ENCODE measurements around the gene CDO1. TPM values are rescaled to one million over a fixed set of nuclear protein-coding genes. Genes with fewer than 3 reads are reported as not detected.

Gene CDO1
- total and polyA plus RNA-seq, 2 experiments from 2014 or later: 24.5 to 29.2 TPM

DNA sequence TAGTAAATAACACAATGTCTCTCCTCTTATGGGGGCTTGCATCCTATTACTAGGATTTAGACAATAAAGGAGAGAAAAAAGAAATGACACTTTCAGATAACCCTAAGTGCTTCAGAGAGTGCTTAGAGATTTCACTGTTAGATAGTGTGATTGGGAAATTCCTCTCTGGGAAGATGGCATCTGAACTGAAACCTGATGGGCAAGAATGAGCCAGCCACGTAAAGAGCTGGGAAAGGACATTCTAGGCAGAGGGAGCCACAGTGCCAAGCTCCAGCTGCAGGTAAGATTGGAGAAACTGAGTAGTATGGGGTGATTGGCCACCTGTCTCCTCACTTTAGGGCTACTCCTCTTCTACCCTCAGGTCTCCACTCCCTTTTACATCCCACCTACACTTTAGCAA lies 14.5 kb downstream of the CDO1 start:
- H3K4me1 ChIP-seq (ENCODE audit: insufficient read depth): peaks cover 8% of the 10 kb centered on the region
- TF ChIP-seq REST (IDR thresholded peaks at IDR 0.05; ENCODE audit: unreplicated experiment): no peak
- no peak for TF ChIP-seq ZNF331 (CRISPR knock-in tag; IDR thresholded peaks at IDR 0.05; ENCODE audit: low read depth)
- TF ChIP-seq CREB1 (CRISPR knock-in tag; IDR thresholded peaks at IDR 0.05; ENCODE audit: low read depth): no peak
- TF ChIP-seq JUNB (IDR thresholded peaks at IDR 0.05; ENCODE audit: unreplicated experiment): no peak
- TF ChIP-seq ZNF462 (CRISPR knock-in tag; IDR thresholded peaks at IDR 0.05): no peak
- TF ChIP-seq ZNF114 (CRISPR knock-in tag; IDR thresholded peaks at IDR 0.05): no peak
- TF ChIP-seq EZH2 (IDR thresholded peaks at IDR 0.05; ENCODE audit: low read depth, unreplicated experiment): no peak
- no peak for TF ChIP-seq ETS1 (IDR thresholded peaks at IDR 0.05)
- no peak for TF ChIP-seq EZH2phosphoT487 (IDR thresholded peaks at IDR 0.05; ENCODE audit: unreplicated experiment)
- no peak for TF ChIP-seq CTCF (conservative IDR thresholded peaks at IDR 0.05; ENCODE audit: low read depth in 2 of 2)
- TF ChIP-seq NANOG (IDR thresholded peaks at IDR 0.05; ENCODE audit: borderline replicate concordance): no peak
- TF ChIP-seq POLR2AphosphoS5 (IDR thresholded peaks at IDR 0.05; ENCODE audit: low read depth): no peak
- TF ChIP-seq STAT1 (IDR thresholded peaks at IDR 0.05; ENCODE audit: unreplicated experiment): no peak
- no peaks in the 10 kb centered on the region for H3K36me3 ChIP-seq (ENCODE audit: insufficient read depth)
- H3K79me2 ChIP-seq (replicated peaks; ENCODE audit: insufficient read depth): no peaks in the 10 kb centered on the region
- H2AFZ ChIP-seq: no peak overlapping the region
- H4K20me1 ChIP-seq (replicated peaks; ENCODE audit: insufficient read depth): no peaks in the 10 kb centered on the region
- no peak overlapping the region for H3K4me2 ChIP-seq
- Mint-ChIP-seq H3K4me3 (no peak overlapping the region), H3K4me1 (peaks cover 9% of the 10 kb centered on the region), H3K27ac (no peak overlapping the region), H3K9me3 (no peaks in the 10 kb centered on the region), H3K36me3 (ENCODE audit: low read depth) (peaks cover 17% of the 10 kb centered on the region; the same call in 2 of the 3 replicates), H3K27me3 (ENCODE audit: insufficient read depth, low read depth, poor library complexity) (no peaks in the 10 kb centered on the region)
- H3K27ac ChIP-seq (ENCODE audit: low read depth): no peak overlapping the region
- H3K27me3 ChIP-seq (ENCODE audit: insufficient read depth): no peaks in the 10 kb centered on the region
- no peak overlapping the region for H3K4me3 ChIP-seq
- no peaks in the 10 kb centered on the region for H3K9me2 ChIP-seq (ENCODE audit: insufficient read depth)
- ATAC-seq (no peak), DNase-seq (ENCODE audit: low spot score) (no peak)
- H3F3A ChIP-seq (replicated peaks; ENCODE audit: low read depth): no peaks in the 10 kb centered on the region

Data from GM23338 (cell line).